UCSD-AML1 (cell line): ENCODE results near the gene RGS6.

ENCODE experiments used
- DNase-seq: peaks from one replicate; lab custom pipeline; 2025; ENCODE audit not compliant: unreplicated experiment; lab: John Stamatoyannopoulos, UW

RGS6 gene

GRCh38 chr14:72013721-72014345 is 81.6 kb downstream of the RGS6 start:
- no peak for DNase-seq

GRCh38 chr14:72014486-72014885 is 82.3 kb downstream of the RGS6 start:
- DNase-seq: no peak

- no peak for DNase-seq
Observed at GRCh38 chr14:72017290-72017689, 85.1 kb downstream of the RGS6 start.

DNA sequence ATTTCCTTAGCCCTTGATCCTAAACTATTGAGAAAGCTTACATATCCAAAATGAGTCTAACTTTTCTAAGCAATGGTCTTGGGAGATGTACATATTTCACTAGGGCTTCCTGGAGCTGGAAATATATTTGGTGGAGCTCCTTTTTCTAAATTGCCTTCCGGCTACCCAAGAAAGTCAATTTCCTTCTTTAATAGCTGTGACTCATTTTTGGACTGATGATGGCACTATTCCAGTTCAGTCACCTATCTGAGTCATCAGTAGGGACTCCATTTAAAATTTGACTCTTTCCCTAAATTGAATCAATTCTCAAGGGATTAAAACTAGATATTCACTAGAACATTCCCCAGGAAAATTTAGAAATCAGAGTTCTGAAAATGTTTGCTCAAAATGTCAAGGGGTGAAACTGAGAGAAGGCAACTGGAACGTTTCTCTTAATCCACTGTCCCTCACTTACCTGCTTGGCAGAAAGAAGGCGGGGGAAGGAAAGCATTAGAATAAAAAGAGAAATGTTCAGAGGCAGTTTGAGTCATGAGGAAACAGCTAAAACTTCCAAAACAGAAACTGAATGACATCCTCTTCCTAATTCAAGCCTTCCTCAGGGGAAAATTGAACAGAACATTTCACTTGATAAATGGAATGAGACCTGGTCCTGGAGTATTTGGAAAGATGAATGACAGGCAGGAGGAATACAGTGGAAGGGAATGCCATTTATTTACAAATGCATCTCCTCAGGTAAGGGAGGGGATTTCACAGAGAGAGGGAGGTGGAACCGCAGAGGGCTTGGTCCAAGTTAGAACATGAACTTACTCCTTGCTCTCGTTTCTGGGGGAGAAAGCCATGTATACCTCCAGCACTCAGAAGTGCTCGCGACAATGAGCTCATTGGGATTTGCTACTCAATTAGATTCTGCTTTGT is 91.2 kb downstream of the RGS6 start:
- DNase-seq: no peak

- DNase-seq: peak; percentile 13
Observed at GRCh38 chr14:72024043-72024407, 91.8 kb downstream of the RGS6 start.

DNA sequence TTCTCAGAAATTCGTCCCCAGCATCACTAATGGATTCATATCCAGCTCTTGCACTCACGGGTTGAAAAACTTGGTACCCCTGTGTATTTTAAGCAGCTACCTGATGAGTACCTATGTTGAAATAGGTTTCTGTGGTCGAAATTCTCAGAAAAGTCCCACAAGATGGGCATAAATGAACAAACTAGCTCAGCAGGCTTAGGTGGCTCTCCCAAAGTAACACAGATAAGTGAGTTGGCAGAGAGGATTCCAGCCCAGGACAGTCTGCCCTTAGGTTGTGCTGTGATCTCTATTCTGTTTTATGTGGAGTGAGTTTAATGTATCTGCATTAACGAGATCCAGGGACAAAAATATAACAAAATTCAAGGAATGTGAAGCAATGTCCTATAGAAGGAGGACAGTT is 92.3 kb downstream of the RGS6 start:
- DNase-seq: no peak

DNA sequence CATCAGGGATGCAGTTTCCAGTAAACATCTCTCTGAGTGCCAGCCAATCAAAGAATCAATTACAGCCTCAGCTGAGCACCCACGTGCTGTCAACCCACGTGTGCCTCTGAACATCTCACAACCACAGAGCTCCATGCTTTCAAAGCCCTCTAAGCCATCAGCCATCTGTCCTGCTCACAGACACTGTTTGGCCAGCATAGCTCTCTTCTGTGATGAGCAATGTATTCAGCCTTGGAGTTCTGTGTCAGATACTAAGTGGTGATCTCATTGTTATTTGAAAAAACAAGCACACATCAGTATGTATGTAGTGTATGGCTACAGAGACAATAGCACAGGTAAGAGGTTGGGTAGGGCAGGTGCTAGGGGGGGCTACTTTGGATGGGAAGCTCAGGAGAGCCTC is 94.3 kb downstream of the RGS6 start:
- DNase-seq: no peak

DNA sequence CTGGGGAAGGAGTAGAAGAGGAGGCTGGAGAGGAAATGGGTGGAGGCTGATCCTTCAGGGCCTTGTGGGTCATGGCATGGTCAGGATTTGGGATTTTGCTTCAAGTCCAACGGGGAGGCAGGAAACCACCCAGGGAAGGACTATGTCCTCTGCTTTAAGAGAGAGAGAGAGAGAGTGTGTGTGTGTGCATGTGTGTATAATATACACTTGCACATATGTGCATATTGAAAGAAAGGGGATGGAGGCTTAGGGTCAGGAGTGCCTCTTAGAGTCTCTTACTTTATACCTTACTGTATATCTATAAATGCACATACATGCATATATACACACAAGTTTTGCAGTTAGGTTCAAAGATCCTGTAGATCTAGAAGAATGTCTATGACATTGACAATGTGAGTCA is 94.8 kb downstream of the RGS6 start:
- DNase-seq: no peak

GRCh38 chr14:72033365-72033764 is 101.1 kb downstream of the RGS6 start:
- DNase-seq: no peak

DNA sequence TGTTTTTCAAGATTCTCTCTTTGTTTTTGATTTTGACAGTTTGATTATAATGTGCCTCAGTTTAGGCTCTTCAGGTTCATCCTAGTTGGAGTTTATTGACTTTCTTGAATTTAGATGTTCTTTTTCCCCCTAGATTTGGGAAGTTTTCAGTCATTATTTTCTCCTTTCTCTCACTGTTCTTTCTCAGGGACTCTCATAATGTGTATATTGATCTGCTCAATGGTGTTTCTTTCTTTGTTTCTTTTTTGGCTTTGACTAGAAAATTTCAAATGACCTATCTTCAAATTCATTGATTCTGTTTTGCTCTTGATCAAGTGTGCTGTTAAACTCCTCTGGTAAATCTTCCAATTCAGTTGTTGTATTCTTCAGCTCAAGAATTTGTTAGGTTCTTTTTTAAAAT is 108.3 kb downstream of the RGS6 start:
- DNase-seq: no peak

GRCh38 chr14:72045271-72045670 is 113.0 kb downstream of the RGS6 start:
- DNase-seq: no peak

DNA sequence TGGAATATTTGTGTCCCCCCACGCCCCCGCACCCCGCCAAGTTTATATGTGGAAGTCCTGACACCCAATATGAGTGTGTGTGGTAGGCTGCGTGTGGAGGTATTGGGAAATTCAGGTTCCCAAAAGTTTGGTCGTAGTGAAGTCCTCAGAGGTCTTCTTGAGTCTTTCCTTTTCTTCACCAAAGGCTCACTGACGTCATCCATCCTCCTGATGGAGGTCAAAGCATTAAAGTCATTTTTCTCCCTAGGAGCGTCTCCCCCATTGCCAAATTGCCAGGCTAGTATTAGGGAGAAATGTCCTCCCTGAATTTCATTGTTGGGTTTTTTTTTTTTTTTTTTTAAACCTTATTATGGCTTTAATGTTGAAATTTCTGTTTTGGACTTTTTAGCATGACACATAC is 113.7 kb downstream of the RGS6 start:
- no peak for DNase-seq

- no peak for DNase-seq
Observed at GRCh38 chr14:72049462-72049861, 117.2 kb downstream of the RGS6 start.

DNA sequence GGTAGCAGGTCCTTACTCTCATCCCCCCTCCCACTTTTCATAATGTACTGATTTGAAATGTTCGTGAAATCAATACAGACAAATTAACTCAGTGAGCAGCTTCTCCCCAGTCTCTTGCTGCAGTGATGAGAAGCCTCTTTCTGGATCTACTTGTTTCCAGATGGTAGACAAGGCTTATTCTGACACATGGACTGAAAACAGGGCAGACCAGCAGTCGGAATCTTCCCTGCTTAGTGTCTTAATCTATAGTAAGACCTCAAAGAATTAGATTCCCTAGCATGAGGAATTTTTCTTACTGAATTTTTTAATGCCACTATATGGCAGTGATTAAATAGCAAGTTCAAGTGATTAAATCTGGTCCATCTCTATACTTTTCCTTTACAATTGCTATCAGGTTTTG is 120.1 kb downstream of the RGS6 start:
- no peak for DNase-seq

DNA sequence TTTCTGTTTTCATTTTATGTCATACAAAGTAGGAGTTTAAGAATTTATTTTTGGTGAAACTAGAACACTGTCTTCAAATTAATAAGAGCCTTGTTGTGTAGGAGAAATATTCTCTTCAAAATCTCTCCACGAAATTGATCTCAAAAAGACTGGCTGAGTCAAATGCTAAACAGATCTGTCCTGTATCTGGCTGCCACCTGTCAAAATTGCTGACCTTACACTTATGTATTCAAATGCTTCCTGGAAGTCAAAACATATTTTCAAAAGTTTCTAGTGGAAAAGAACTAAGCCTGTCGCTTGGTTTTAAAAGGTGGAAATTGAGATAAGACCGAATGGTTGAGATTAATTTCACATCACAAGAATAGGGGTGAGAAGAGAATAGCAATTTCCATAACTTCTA is 121.4 kb downstream of the RGS6 start:
- no peak for DNase-seq

- no peak for DNase-seq
Observed at GRCh38 chr14:72054911-72055310, 122.7 kb downstream of the RGS6 start.

DNA sequence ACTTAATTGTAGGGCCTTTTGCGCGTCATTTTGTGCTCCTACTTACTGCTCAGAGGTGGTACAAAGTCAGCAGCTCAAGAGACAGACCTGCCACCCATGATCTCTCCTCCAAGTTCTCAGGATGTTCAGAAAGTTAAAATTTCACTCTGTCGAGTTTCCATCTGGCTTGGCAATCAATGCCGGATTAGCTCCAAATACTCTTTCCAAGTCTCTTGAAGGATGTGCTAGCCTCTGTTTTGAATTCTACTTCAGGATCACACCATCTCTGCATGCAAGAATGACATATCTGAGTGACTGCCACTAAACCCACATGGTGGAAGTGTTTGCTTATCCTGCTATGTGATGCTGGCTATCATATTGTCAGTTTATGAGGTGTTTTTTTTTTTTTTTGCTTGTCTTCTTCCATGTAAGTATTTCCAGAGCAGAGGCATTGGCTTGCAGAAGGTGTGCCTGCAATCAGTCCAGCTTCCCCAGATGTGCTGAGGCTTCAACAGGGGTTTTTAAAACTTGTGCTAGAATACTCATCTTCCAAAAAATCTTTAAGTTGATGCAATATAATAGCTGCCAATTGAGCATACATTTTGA is 125.6 kb downstream of the RGS6 start:
- no peak for DNase-seq

DNA sequence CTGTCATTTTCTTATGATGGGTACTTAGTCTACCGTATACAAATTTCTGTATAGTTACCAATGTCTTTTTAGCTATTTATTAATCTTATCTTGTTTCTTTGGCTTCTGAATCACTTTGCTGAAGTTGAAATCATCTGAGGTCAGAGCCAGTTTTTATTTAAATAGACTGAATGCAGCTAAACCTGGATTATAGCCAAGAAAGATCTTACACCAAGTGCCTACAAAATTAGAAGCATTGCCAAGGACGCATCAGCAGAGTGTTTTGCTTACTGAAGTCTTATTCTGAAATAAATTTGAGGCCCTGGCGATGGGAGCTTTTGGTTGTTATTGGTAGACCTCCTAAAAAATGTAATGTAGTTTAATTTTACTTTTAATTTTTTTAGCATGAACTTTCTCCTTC is 128.2 kb downstream of the RGS6 start:
- no peak for DNase-seq

- no peak for DNase-seq
Observed at GRCh38 chr14:72060917-72061316, 128.7 kb downstream of the RGS6 start.

DNA sequence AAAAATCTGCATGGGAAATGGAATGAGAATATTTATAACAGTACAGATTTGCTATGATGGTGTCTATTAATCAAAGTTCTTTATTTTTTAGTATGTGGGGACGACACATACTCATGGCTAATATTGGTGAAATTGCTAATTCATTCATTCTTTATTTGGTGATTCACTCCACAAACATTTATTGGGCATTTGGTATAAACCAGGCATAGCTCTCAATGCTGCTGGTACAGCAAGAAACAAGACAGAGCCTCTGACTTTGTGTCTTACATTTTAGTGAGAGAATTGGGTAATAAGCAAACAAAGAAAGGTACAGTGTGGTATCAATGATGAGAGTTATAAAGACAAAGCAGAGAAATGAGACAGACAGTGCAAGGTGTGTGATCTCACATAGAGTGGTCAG is 129.5 kb downstream of the RGS6 start:
- no peak for DNase-seq

DNA sequence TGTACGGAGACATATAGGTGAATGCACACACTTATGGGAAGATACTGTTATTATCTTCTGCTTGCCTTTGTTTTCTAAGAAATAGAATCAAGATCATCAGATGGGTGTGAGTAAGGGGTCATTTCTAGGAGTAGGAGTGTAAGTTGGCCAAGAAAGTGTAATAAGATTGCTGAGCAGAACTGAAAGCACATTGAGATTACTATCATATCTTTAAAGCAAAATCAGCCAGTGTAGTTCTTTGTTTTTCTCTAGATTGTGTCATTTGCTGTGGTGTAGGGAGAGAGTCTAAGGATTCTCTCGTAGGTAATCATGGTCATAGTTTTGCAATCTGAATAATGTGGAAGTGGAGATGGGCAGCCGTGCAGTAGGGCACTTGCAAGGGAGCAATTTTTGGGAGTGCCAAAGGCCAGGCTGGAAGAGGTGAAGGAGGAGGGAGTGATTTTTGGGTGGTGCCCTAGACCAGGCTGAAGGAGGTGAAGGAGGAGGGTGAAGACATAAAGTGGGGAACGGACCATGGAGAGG is 131.6 kb downstream of the RGS6 start:
- DNase-seq: no peak

DNA sequence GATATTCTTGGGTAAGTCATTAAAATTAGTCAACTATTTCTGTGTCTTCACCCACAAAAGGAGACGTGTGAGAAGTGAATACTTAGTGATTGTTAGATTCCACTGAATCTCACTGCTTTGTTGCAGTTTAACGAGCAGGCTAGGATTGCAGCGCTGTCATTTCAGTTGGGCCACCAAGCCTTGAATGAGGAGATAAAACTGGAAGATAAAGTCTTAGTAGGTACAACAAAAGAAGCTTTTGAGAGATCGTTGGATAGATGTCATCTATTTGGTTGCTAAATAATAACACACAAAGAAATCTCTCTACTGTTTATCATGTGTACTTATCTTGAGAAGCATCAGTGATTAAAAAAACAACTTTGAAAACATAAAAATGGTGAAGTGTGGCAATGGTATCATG is 132.3 kb downstream of the RGS6 start:
- DNase-seq: no peak
